Fibroblast of lung (primary cell): Measurements from ENCODE around the gene ING5.

Experiments used
- EZH2 ChIP-seq: IDR thresholded peaks from 2 replicates; pipeline ENCODE4 v1.5.1; 2012; ENCODE audit warnings: low read length, control low read depth, mild to moderate bottlenecking; ENCODE audit errors: missing control alignments
- TF ChIP-seq, protein P1 (sequence below), 2 donors: IDR thresholded peaks in 1 of 2; conservative IDR thresholded peaks in 1 of 2; 1 replicate in 1 of 2; 2 replicates in 1 of 2; pipeline ENCODE4 v1.5.1; 2011 to 2012; ENCODE audit warnings: low read length in 2 of 2, control low read depth in 1 of 2, inconsistent platforms in 1 of 2, low read depth in 1 of 2, mild to moderate bottlenecking in 1 of 2

GRCh38 chr2:241724259-241724974 lies 22.6 kb downstream of the ING5 start:
- TF ChIP-seq, protein P1, sequence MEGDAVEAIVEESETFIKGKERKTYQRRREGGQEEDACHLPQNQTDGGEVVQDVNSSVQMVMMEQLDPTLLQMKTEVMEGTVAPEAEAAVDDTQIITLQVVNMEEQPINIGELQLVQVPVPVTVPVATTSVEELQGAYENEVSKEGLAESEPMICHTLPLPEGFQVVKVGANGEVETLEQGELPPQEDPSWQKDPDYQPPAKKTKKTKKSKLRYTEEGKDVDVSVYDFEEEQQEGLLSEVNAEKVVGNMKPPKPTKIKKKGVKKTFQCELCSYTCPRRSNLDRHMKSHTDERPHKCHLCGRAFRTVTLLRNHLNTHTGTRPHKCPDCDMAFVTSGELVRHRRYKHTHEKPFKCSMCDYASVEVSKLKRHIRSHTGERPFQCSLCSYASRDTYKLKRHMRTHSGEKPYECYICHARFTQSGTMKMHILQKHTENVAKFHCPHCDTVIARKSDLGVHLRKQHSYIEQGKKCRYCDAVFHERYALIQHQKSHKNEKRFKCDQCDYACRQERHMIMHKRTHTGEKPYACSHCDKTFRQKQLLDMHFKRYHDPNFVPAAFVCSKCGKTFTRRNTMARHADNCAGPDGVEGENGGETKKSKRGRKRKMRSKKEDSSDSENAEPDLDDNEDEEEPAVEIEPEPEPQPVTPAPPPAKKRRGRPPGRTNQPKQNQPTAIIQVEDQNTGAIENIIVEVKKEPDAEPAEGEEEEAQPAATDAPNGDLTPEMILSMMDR (conservative IDR thresholded peaks at IDR 0.05 in 1 of 2, IDR thresholded peaks at IDR 0.05 in 1 of 2; ENCODE audit: low read depth in 1 of 2, low read length in 2 of 2): peak in 1 of 2 donors; percentile 12
- no peak for TF ChIP-seq EZH2
